GM12801 (cell line): ENCODE measurements around the gene C2CD2.

Source experiments
- CTCF ChIP-seq: IDR thresholded peaks from one replicate; pipeline ENCODE4 v1.5.1; 2011; ENCODE audit warnings: control low read depth; ENCODE audit not compliant: insufficient read length; ENCODE audit errors: extremely low read depth

C2CD2 gene

GRCh38 chr21:41839387-41840000 is 114.3 kb downstream of the C2CD2 start:
- TF ChIP-seq CTCF = no peak

GRCh38 chr21:41837756-41838297 is 116.0 kb downstream of the C2CD2 start:
- no peak for TF ChIP-seq CTCF

- TF ChIP-seq CTCF = no peak
These were observed 117.4 kb downstream of the C2CD2 start for GRCh38 chr21:41836166-41837015.

- no peak for TF ChIP-seq CTCF
These were observed 118.1 kb downstream of the C2CD2 start for GRCh38 chr21:41835711-41836154.
